ENCODE results near the gene CCK. TPM values are rescaled to one million over a fixed set of nuclear protein-coding genes. Genes with fewer than 3 reads are reported as not detected.
A peak's percentile ranks its signal among the peaks of the same experiment; 100 is the strongest.

The CCK gene
- total RNA-seq, 1 donor from 2014 or later = 1.1 TPM

DNA sequence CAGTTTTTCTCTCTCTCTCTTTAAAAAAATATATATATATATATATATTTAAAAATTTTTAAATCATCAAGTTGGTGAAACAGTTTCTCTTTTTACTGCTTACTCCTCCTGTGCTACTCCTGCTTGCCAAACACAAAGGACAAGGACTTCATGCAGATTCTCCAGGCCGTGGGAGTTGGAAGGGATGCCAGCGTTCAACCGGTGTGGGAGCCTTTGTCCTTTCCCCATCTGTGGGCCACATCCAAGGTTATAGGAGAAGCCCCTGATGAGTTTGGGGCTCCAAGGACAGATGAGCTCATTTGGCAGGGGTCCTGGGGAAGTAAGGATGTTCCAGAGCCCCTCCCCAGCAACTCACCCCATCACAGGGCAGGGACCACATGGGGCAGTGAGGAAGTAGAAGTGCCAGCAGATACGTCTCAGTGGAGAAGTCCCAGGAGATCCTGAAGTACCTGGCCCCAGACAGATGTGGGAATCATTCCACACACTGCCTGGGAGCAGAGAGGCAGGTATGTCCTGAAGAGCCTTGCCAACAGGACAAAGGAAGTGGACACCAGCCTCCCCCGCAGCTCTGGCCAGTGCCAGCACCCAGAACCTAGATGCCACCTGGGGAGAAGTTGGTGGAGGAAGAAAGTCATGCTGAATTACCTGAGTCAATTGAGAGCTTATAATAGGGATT lies 36.6 kb downstream of the CCK start:
- TF ChIP-seq, protein P1, sequence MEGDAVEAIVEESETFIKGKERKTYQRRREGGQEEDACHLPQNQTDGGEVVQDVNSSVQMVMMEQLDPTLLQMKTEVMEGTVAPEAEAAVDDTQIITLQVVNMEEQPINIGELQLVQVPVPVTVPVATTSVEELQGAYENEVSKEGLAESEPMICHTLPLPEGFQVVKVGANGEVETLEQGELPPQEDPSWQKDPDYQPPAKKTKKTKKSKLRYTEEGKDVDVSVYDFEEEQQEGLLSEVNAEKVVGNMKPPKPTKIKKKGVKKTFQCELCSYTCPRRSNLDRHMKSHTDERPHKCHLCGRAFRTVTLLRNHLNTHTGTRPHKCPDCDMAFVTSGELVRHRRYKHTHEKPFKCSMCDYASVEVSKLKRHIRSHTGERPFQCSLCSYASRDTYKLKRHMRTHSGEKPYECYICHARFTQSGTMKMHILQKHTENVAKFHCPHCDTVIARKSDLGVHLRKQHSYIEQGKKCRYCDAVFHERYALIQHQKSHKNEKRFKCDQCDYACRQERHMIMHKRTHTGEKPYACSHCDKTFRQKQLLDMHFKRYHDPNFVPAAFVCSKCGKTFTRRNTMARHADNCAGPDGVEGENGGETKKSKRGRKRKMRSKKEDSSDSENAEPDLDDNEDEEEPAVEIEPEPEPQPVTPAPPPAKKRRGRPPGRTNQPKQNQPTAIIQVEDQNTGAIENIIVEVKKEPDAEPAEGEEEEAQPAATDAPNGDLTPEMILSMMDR (IDR thresholded peaks at IDR 0.05; ENCODE audit: insufficient read depth, low read length, severe bottlenecking) = no peak
- H3K36me3 ChIP-seq (ENCODE audit: control insufficient read depth, insufficient read depth, low read length) = no peaks in the 10 kb centered on the region
- FAIRE-seq (no peak), DNase-seq (ENCODE audit: low read depth) (no peak)
- no peaks in the 10 kb centered on the region for H3K27me3 ChIP-seq (ENCODE audit: control insufficient read depth, insufficient read depth, low read length)
- no peak overlapping the region for H3K4me3 ChIP-seq (ENCODE audit: low read depth, low read length)

GRCh38 chr3:42228796-42229195 lies 37.2 kb downstream of the CCK start:
- peak; percentile 37 for DNase-seq (ENCODE audit: low read depth)
- no peak for FAIRE-seq
- Histone ChIP-seq H3K4me3 (ENCODE audit: low read depth, low read length) (no peak overlapping the region), H3K27me3 (ENCODE audit: control insufficient read depth, insufficient read depth, low read length) (no peaks in the 10 kb centered on the region), H3K36me3 (ENCODE audit: control insufficient read depth, insufficient read depth, low read length) (no peaks in the 10 kb centered on the region)
- TF ChIP-seq, protein P1 (IDR thresholded peaks at IDR 0.05; ENCODE audit: insufficient read depth, low read length, severe bottlenecking) = peak; percentile 34

- FAIRE-seq = peak; percentile 77
- H3K27me3 ChIP-seq (ENCODE audit: control insufficient read depth, insufficient read depth, low read length) = no peaks in the 10 kb centered on the region
- TF ChIP-seq, protein P1 (IDR thresholded peaks at IDR 0.05; ENCODE audit: insufficient read depth, low read length, severe bottlenecking) = no peak
- H3K4me3 ChIP-seq (ENCODE audit: low read depth, low read length) = no peak overlapping the region
- H3K36me3 ChIP-seq (ENCODE audit: control insufficient read depth, insufficient read depth, low read length) = peaks cover 9% of the 10 kb centered on the region
- peak; percentile 31 for DNase-seq (ENCODE audit: low read depth)
These were observed 39.2 kb downstream of the CCK start for GRCh38 chr3:42226470-42227425.

- FAIRE-seq (no peak), DNase-seq (ENCODE audit: low read depth) (no peak)
- H3K4me3 ChIP-seq (ENCODE audit: low read depth, low read length) = no peak overlapping the region
- H3K36me3 ChIP-seq (ENCODE audit: control insufficient read depth, insufficient read depth, low read length) = peaks cover 11% of the 10 kb centered on the region
- no peaks in the 10 kb centered on the region for H3K27me3 ChIP-seq (ENCODE audit: control insufficient read depth, insufficient read depth, low read length)
- TF ChIP-seq, protein P1 (IDR thresholded peaks at IDR 0.05; ENCODE audit: insufficient read depth, low read length, severe bottlenecking) = no peak
These were observed 40.3 kb downstream of the CCK start for GRCh38 chr3:42225486-42226363.

- H3K4me3 ChIP-seq (ENCODE audit: low read depth, low read length) = no peak overlapping the region
- no peak for DNase-seq (ENCODE audit: low read depth)
- TF ChIP-seq, protein P1 (IDR thresholded peaks at IDR 0.05; ENCODE audit: insufficient read depth, low read length, severe bottlenecking) = no peak
- H3K27me3 ChIP-seq (ENCODE audit: control insufficient read depth, insufficient read depth, low read length) = no peaks in the 10 kb centered on the region
- H3K36me3 ChIP-seq (ENCODE audit: control insufficient read depth, insufficient read depth, low read length) = peaks cover 11% of the 10 kb centered on the region
- FAIRE-seq = no peak
These were observed 41.1 kb downstream of the CCK start for GRCh38 chr3:42224658-42225421.
